ENCODE data around the gene SLC23A2. TPM values are rescaled to one million over a fixed set of nuclear protein-coding genes. Genes with fewer than 3 reads are reported as not detected.

SLC23A2 gene
- total RNA-seq, 1 experiment from 2014 or later: 14.6 TPM

- no peaks in the 10 kb centered on the region for H3K4me1 ChIP-seq (ENCODE audit: control insufficient read depth, insufficient read depth, low read length)
- H3K27me3 ChIP-seq (ENCODE audit: control insufficient read depth, insufficient read depth, low read length): no peaks in the 10 kb centered on the region
- no peak overlapping the region for H3K4me3 ChIP-seq (ENCODE audit: low read depth in 2 of 2, low read length in 2 of 2)
- ATAC-seq (no peak), DNase-seq (ENCODE audit: low read depth, low spot score) (no peak)
- in situ Hi-C loops (cut with HindIII; ENCODE audit: low pct_unique_long_range_greater_than_20kb, low sequenced_read_pairs) (no loop called here), intact Hi-C loops (cut with micrococcal nuclease; ENCODE audit: unreplicated experiment) (no loop called here)
- no peak overlapping the region for H3K27ac ChIP-seq (ENCODE audit: low read length)
- TF ChIP-seq, protein P1, sequence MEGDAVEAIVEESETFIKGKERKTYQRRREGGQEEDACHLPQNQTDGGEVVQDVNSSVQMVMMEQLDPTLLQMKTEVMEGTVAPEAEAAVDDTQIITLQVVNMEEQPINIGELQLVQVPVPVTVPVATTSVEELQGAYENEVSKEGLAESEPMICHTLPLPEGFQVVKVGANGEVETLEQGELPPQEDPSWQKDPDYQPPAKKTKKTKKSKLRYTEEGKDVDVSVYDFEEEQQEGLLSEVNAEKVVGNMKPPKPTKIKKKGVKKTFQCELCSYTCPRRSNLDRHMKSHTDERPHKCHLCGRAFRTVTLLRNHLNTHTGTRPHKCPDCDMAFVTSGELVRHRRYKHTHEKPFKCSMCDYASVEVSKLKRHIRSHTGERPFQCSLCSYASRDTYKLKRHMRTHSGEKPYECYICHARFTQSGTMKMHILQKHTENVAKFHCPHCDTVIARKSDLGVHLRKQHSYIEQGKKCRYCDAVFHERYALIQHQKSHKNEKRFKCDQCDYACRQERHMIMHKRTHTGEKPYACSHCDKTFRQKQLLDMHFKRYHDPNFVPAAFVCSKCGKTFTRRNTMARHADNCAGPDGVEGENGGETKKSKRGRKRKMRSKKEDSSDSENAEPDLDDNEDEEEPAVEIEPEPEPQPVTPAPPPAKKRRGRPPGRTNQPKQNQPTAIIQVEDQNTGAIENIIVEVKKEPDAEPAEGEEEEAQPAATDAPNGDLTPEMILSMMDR (IDR thresholded peaks at IDR 0.05): no peak
- no peak for TF ChIP-seq POLR2AphosphoS5 (IDR thresholded peaks at IDR 0.05; ENCODE audit: low read depth, low read length)
- no peak for TF ChIP-seq TCF7L2 (IDR thresholded peaks at IDR 0.05; ENCODE audit: low read depth, low read length)
- TF ChIP-seq SIN3A (IDR thresholded peaks at IDR 0.05; ENCODE audit: borderline replicate concordance, insufficient read depth, low read depth, low read length): no peak
- TF ChIP-seq, protein P2, sequence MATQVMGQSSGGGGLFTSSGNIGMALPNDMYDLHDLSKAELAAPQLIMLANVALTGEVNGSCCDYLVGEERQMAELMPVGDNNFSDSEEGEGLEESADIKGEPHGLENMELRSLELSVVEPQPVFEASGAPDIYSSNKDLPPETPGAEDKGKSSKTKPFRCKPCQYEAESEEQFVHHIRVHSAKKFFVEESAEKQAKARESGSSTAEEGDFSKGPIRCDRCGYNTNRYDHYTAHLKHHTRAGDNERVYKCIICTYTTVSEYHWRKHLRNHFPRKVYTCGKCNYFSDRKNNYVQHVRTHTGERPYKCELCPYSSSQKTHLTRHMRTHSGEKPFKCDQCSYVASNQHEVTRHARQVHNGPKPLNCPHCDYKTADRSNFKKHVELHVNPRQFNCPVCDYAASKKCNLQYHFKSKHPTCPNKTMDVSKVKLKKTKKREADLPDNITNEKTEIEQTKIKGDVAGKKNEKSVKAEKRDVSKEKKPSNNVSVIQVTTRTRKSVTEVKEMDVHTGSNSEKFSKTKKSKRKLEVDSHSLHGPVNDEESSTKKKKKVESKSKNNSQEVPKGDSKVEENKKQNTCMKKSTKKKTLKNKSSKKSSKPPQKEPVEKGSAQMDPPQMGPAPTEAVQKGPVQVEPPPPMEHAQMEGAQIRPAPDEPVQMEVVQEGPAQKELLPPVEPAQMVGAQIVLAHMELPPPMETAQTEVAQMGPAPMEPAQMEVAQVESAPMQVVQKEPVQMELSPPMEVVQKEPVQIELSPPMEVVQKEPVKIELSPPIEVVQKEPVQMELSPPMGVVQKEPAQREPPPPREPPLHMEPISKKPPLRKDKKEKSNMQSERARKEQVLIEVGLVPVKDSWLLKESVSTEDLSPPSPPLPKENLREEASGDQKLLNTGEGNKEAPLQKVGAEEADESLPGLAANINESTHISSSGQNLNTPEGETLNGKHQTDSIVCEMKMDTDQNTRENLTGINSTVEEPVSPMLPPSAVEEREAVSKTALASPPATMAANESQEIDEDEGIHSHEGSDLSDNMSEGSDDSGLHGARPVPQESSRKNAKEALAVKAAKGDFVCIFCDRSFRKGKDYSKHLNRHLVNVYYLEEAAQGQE (IDR thresholded peaks at IDR 0.05; ENCODE audit: insufficient read depth in 1 of 2, low read depth in 2 of 2, low read length in 1 of 2): no peak
- ChIA-PET CTCF (no interaction called here), POLR2A (no interaction called here)
- H3K36me3 ChIP-seq (ENCODE audit: control insufficient read depth, insufficient read depth, low read length): no peaks in the 10 kb centered on the region
- BruUV-seq (replicated peaks): no TSS peak
- no peaks in the 10 kb centered on the region for H3K9me3 ChIP-seq (ENCODE audit: control insufficient read depth, insufficient read depth, low read depth, low read length)
Measured at GRCh38 chr20:4905195-4905594, 96.1 kb downstream of the SLC23A2 start.

DNA sequence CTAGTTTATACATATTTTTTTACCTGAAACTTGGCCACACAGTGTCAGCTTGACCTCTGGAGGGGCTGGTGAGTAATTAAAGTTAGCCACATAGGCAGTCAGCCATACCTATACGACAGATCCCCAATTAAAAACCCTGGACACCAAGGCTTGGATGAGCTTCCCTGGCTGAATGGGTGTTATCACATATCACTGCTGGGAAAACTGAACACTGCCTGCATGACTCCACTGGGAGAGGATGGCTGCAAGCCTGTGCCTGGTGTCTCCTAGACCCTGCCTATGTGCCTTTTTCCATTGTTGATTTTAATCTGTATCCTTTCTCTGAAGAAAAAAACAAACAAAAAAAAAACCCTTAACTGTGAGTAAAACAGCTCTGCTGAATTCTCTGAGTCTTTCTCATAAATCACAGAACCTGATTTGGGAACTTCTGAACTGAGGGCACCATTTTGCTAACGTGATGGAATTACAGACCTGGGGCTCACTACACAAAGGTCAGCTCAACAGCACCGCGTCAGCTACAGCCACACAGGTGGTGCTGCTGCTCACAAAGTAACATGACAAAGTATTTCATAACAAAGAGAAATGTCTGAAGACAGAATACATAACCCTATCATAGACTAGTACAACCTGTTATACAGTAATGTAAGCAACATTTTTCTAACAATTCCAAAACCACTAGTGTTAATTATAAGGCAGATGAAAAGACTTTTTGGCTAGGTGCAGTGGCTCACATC lies 97.0 kb downstream of the SLC23A2 start:
- ChIA-PET POLR2A (no interaction called here), CTCF (no interaction called here)
- intact Hi-C loops (cut with micrococcal nuclease; ENCODE audit: unreplicated experiment): no loop called here
- Histone ChIP-seq H3K9me3 (ENCODE audit: control insufficient read depth, insufficient read depth, low read depth, low read length) (no peaks in the 10 kb centered on the region), H3K4me1 (ENCODE audit: control insufficient read depth, insufficient read depth, low read length) (no peaks in the 10 kb centered on the region), H3K36me3 (ENCODE audit: control insufficient read depth, insufficient read depth, low read length) (no peaks in the 10 kb centered on the region), H3K27ac (ENCODE audit: low read length) (no peak overlapping the region), H3K4me3 (ENCODE audit: low read depth in 2 of 2, low read length in 2 of 2) (no peak overlapping the region), H3K27me3 (ENCODE audit: control insufficient read depth, insufficient read depth, low read length) (no peaks in the 10 kb centered on the region)
- ATAC-seq (no peak), DNase-seq (ENCODE audit: low read depth, low spot score) (no peak)
- in situ Hi-C loops (cut with HindIII; ENCODE audit: low pct_unique_long_range_greater_than_20kb, low sequenced_read_pairs): no loop called here
- no TSS peak for BruUV-seq (replicated peaks)
- TF ChIP-seq, protein P1 (IDR thresholded peaks at IDR 0.05): no peak
- no peak for TF ChIP-seq SIN3A (IDR thresholded peaks at IDR 0.05; ENCODE audit: borderline replicate concordance, insufficient read depth, low read depth, low read length)
- TF ChIP-seq TCF7L2 (IDR thresholded peaks at IDR 0.05; ENCODE audit: low read depth, low read length): no peak
- no peak for TF ChIP-seq POLR2AphosphoS5 (IDR thresholded peaks at IDR 0.05; ENCODE audit: low read depth, low read length)
- TF ChIP-seq, protein P2 (IDR thresholded peaks at IDR 0.05; ENCODE audit: insufficient read depth in 1 of 2, low read depth in 2 of 2, low read length in 1 of 2): no peak

All from Panc1 (cell line).